Activated CD8-positive, alpha-beta T cell treated with anti-CD3 and anti-CD28 coated beads for 36 hours (primary cell): ENCODE results near the gene INPP4B. TPM values are rescaled to one million over a fixed set of nuclear protein-coding genes. Genes with fewer than 3 reads are reported as not detected.
"Not testable (repeated sequence)": the region's sequence is repeated elsewhere in the genome, so short reads cannot be mapped to it uniquely, and the experiment has no call there.

Experiments used
- ATAC-seq: fragments of 200-7000 bp; cut with Tn5 transposase; one replicate; pipeline ENCODE4 v1.10.0; 2021; ENCODE audit warnings: mild to moderate bottlenecking, moderate library complexity
- CTCF ChIA-PET: fragments of 350-600 bp; sonication (Branson Sonifier 250); formaldehyde crosslinking; loops from one replicate; lab custom pipeline; 2021; ENCODE audit warnings: antibody characterized with exemption; lab: Charles Lee
- POLR2A ChIA-PET: fragments of 350-600 bp; sonication (Branson Sonifier 250); formaldehyde crosslinking; loops from one replicate; lab custom pipeline; 2021; ENCODE audit warnings: antibody characterized with exemption; lab: Charles Lee
- DNase-seq: peaks from one replicate; pipeline ENCODE4 v3.0.0-alpha.2; 2020
- H3K27ac Mint-ChIP-seq: one replicate; pipeline ENCODE4 v1.8.0; 2021; ENCODE audit warnings: mild to moderate bottlenecking, mixed read lengths
- H3K27me3 Mint-ChIP-seq: one replicate; pipeline ENCODE4 v1.8.0; 2021; ENCODE audit warnings: mixed read lengths
- H3K36me3 Mint-ChIP-seq: one replicate; pipeline ENCODE4 v1.8.0; 2021; ENCODE audit warnings: low read depth, mixed read lengths
- H3K4me1 Mint-ChIP-seq: one replicate; pipeline ENCODE4 v1.8.0; 2021; ENCODE audit warnings: low read depth, mixed read lengths
- H3K4me3 Mint-ChIP-seq: one replicate; pipeline ENCODE4 v1.8.0; 2021; ENCODE audit warnings: mild to moderate bottlenecking, moderate library complexity, mixed read lengths
- H3K9me3 Mint-ChIP-seq: one replicate; pipeline ENCODE4 v1.8.0; 2021; ENCODE audit warnings: mixed read lengths
- CTCF ChIP-seq: fragments of 200-600 bp; IDR thresholded peaks from one replicate; pipeline ENCODE4 v1.8.0; 2022; ENCODE audit warnings: antibody characterized with exemption, mild to moderate bottlenecking
- intact Hi-C: fragments of 100-400 bp; cut with micrococcal nuclease; formaldehyde crosslinking; loops from one replicate; pipeline ENCODE4 v1.10.0; 2022
- total RNA-seq, 2 experiments: library from RNA; stranded (reverse); gene quantifications; one replicate each; pipeline ENCODE4 v1.2.3, GENCODE V29; 2021

INPP4B gene
- total RNA-seq, 2 experiments from 2014 or later, result 46.1 to 46.9 TPM

GRCh38 chr4:142663828-142664227 lies 182.3 kb downstream of the INPP4B start:
- Mint-ChIP-seq H3K27ac (no peak overlapping the region), H3K4me3 (no peak overlapping the region), H3K4me1 (no peaks in the 10 kb centered on the region), H3K27me3 (no peaks in the 10 kb centered on the region), H3K9me3 (peaks cover 28% of the 10 kb centered on the region), H3K36me3 (peaks cover 16% of the 10 kb centered on the region)
- DNase-seq (no peak), ATAC-seq (no peak)
- intact Hi-C loops, result no loop called here
- ChIA-PET CTCF (no interaction called here), POLR2A (no interaction called here)
- TF ChIP-seq CTCF, result no peak

GRCh38 chr4:142660728-142661127 lies 185.4 kb downstream of the INPP4B start:
- ChIA-PET CTCF (interaction anchor here (1.1 kb wide), 1 partner anchor 33 kb away, joined by 3 read pairs; no protein-coding TSS in a partner anchor), POLR2A (no interaction called here)
- intact Hi-C loops, result no loop called here
- H3K4me3 Mint-ChIP-seq, result no peak overlapping the region
- DNase-seq (peak; percentile 2), ATAC-seq (no peak)
- no peak overlapping the region for H3K27ac Mint-ChIP-seq
- H3K36me3 Mint-ChIP-seq, result peaks cover 18% of the 10 kb centered on the region
- peaks cover 21% of the 10 kb centered on the region for H3K9me3 Mint-ChIP-seq
- TF ChIP-seq CTCF, result no peak
- H3K27me3 Mint-ChIP-seq, result no peaks in the 10 kb centered on the region
- H3K4me1 Mint-ChIP-seq, result no peaks in the 10 kb centered on the region

- Mint-ChIP-seq H3K9me3 (peaks cover 40% of the 10 kb centered on the region), H3K4me1 (no peaks in the 10 kb centered on the region), H3K4me3 (no peak overlapping the region), H3K27ac (no peak overlapping the region), H3K27me3 (no peaks in the 10 kb centered on the region), H3K36me3 (peaks cover 39% of the 10 kb centered on the region)
- ChIA-PET POLR2A (no interaction called here), CTCF (interaction anchor here (0.7 kb wide), 1 partner anchor 31 kb away, joined by 3 read pairs; no protein-coding TSS in a partner anchor)
- intact Hi-C loops, result no loop called here
- no peak for TF ChIP-seq CTCF
- DNase-seq, result peak; percentile 26
- no peak for ATAC-seq
These were observed 189.9 kb downstream of the INPP4B start for GRCh38 chr4:142656178-142656577.

- Mint-ChIP-seq H3K4me1 (peaks cover 12% of the 10 kb centered on the region), H3K27ac (no peak overlapping the region), H3K27me3 (no peaks in the 10 kb centered on the region), H3K36me3 (peaks cover 40% of the 10 kb centered on the region), H3K4me3 (no peak overlapping the region), H3K9me3 (peaks cover 40% of the 10 kb centered on the region)
- CTCF ChIA-PET, result interaction anchor here (1.2 kb wide), 1 partner anchor 11 kb away, joined by 3 read pairs; no protein-coding TSS in a partner anchor
- POLR2A ChIA-PET, result no interaction called here
- no peak for DNase-seq
- intact Hi-C loops, result no loop called here
- TF ChIP-seq CTCF, result no peak
- ATAC-seq, result no peak
These were observed 197.7 kb downstream of the INPP4B start for GRCh38 chr4:142648378-142648777.

GRCh38 chr4:142645475-142646108 lies 200.5 kb downstream of the INPP4B start:
- POLR2A ChIA-PET, result no interaction called here
- Mint-ChIP-seq H3K4me1 (peaks cover 12% of the 10 kb centered on the region), H3K27ac (peak overlapping the region; percentile 53), H3K27me3 (no peaks in the 10 kb centered on the region), H3K9me3 (peaks cover 32% of the 10 kb centered on the region), H3K36me3 (peaks cover 21% of the 10 kb centered on the region), H3K4me3 (no peak overlapping the region)
- ATAC-seq, result no peak
- intact Hi-C loops, result no loop called here
- DNase-seq, result no peak
- TF ChIP-seq CTCF, result no peak
- CTCF ChIA-PET, result no interaction called here

GRCh38 chr4:142644628-142645027 lies 201.5 kb downstream of the INPP4B start:
- Mint-ChIP-seq H3K36me3 (peaks cover 14% of the 10 kb centered on the region), H3K4me1 (peaks cover 12% of the 10 kb centered on the region), H3K9me3 (peaks cover 24% of the 10 kb centered on the region)
- POLR2A ChIA-PET, intact Hi-C loops, H3K27me3 Mint-ChIP-seq, H3K4me3 Mint-ChIP-seq, CTCF ChIA-PET, H3K27ac Mint-ChIP-seq, ATAC-seq, DNase-seq: not testable (repeated sequence)
